H1 (cell line): ENCODE measurements around the gene RASD2. TPM values are rescaled to one million over a fixed set of nuclear protein-coding genes. Genes with fewer than 3 reads are reported as not detected.
A peak's percentile ranks its signal among the peaks of the same experiment; 100 is the strongest.

ENCODE experiments used
- CTCF ChIA-PET: fragments of 300-600 bp; sonication (Branson Sonifier 250); formaldehyde crosslinking; loops from one replicate; lab custom pipeline; 2021; ENCODE audit not compliant: partially characterized antibody; lab: Charles Lee
- POLR2A ChIA-PET: fragments of 300-600 bp; sonication (Branson Sonifier 250); formaldehyde crosslinking; loops from one replicate; lab custom pipeline; 2021; ENCODE audit warnings: inconsistent platforms; ENCODE audit not compliant: partially characterized antibody; lab: Charles Lee
- DNase-seq, 2 experiments: peaks; one replicate each; pipeline versions ENCODE4 v3.0.0 to v3.0.0-alpha.2; 2010 to 2022; ENCODE audit warnings: low spot score in 2 of 2, low read depth in 1 of 2, mixed read lengths in 1 of 2
- FAIRE-seq: peaks from 2 replicates; lab custom pipeline; 2011; peaks lifted over from hg19 to GRCh38; lab: Jason Lieb, UNC
- H2AFZ ChIP-seq: 2 replicates; pipeline ENCODE4 v1.8.1; 2012; ENCODE audit warnings: low read length, inconsistent platforms
- H2AK5ac ChIP-seq: 2 replicates; pipeline ENCODE4 v1.6.1; 2013; ENCODE audit warnings: low read depth, low read length
- H2BK120ac ChIP-seq: replicated peaks from 2 replicates; pipeline ENCODE3; 2013; ENCODE audit warnings: low read depth, low read length, inconsistent platforms
- H2BK12ac ChIP-seq: 2 replicates; pipeline ENCODE4 v1.6.1; 2013; ENCODE audit warnings: low read depth, low read length
- H2BK15ac ChIP-seq: 2 replicates; pipeline ENCODE4 v1.6.1; 2013; ENCODE audit warnings: low read length
- H2BK20ac ChIP-seq: 2 replicates; pipeline ENCODE4 v1.6.1; 2013; ENCODE audit warnings: low read length
- H2BK5ac ChIP-seq: 2 replicates; pipeline ENCODE4 v1.6.1; 2013; ENCODE audit warnings: low read depth, low read length
- H3K14ac ChIP-seq: 2 replicates; pipeline ENCODE4 v1.6.1; 2013; ENCODE audit warnings: inconsistent platforms; ENCODE audit not compliant: insufficient read length
- H3K18ac ChIP-seq: 2 replicates; pipeline ENCODE4 v1.6.1; 2013; ENCODE audit warnings: low read length; ENCODE audit errors: extremely low read depth
- H3K23ac ChIP-seq: 2 replicates; pipeline ENCODE4 v1.6.1; 2013; ENCODE audit warnings: inconsistent platforms; ENCODE audit not compliant: insufficient read length
- H3K23me2 ChIP-seq: 2 replicates; pipeline ENCODE4 v1.6.1; 2013; ENCODE audit warnings: low read depth, low read length
- H3K27ac ChIP-seq: 2 replicates; pipeline ENCODE4 v1.6.1; 2011; ENCODE audit warnings: low read depth, low read length, inconsistent platforms
- H3K27me3 ChIP-seq, 4 experiments: replicated peaks in 1 of 4; 1 replicate in 1 of 4; 2 replicates in 3 of 4; pipeline versions ENCODE4 v1.6.1 to v1.8.1; 2011 to 2013; ENCODE audit warnings: low read length in 3 of 4, mild to moderate bottlenecking in 3 of 4, inconsistent platforms in 2 of 4, mixed read lengths in 2 of 4, moderate library complexity in 1 of 4; ENCODE audit not compliant: control insufficient read depth in 3 of 4, insufficient read depth in 3 of 4; ENCODE audit errors: extremely low read depth in 1 of 4
- H3K36me3 ChIP-seq, 4 experiments: 2 replicates each; pipeline versions ENCODE4 v1.6.1 to v1.8.1; 2011 to 2013; ENCODE audit warnings: mild to moderate bottlenecking in 4 of 4, low read length in 3 of 4, moderate library complexity in 2 of 4, control low read depth in 1 of 4, inconsistent platforms in 1 of 4; ENCODE audit not compliant: insufficient read depth in 4 of 4, control insufficient read depth in 2 of 4
- H3K4ac ChIP-seq: replicated peaks from 2 replicates; pipeline ENCODE3; 2013; ENCODE audit warnings: low read length, low read depth, mixed read lengths, inconsistent platforms; ENCODE audit not compliant: insufficient read length
- H3K4me1 ChIP-seq, 4 experiments: replicated peaks in 1 of 4; 1 replicate in 1 of 4; 2 replicates in 3 of 4; pipeline versions ENCODE4 v1.6.1 to v1.8.1; 2011 to 2013; ENCODE audit warnings: low read length in 3 of 4, inconsistent platforms in 2 of 4, mixed read lengths in 1 of 4; ENCODE audit not compliant: insufficient read depth in 4 of 4, control insufficient read depth in 3 of 4
- H3K4me2 ChIP-seq, 2 experiments: 2 replicates each; pipeline versions ENCODE4 v1.6.1 to v1.8.1; 2011 to 2013; ENCODE audit warnings: low read depth in 2 of 2, low read length in 2 of 2, control low read depth in 1 of 2, inconsistent platforms in 1 of 2, mild to moderate bottlenecking in 1 of 2; ENCODE audit not compliant: insufficient read depth in 1 of 2
- H3K4me3 ChIP-seq, 4 experiments: fragments of 200-600, 300-600 bp in 1 of 4; sonication (generic), shearing (Covaris generic), sonication (Bioruptor Twin) in 1 of 4; 2 replicates each; pipeline versions ENCODE4 v1.5.1 to v1.8.1; 2011 to 2016; ENCODE audit warnings: low read length in 4 of 4, low read depth in 3 of 4, control low read depth in 2 of 4, inconsistent platforms in 2 of 4, mild to moderate bottlenecking in 2 of 4, mixed read lengths in 1 of 4, moderate library complexity in 1 of 4; ENCODE audit not compliant: insufficient read depth in 2 of 4; ENCODE audit errors: extremely low read depth in 1 of 4
- H3K56ac ChIP-seq: replicated peaks from 2 replicates; pipeline ENCODE3; 2013; ENCODE audit warnings: low read depth, mild to moderate bottlenecking, mixed read lengths, low read length, inconsistent platforms; ENCODE audit not compliant: insufficient read length
- H3K79me1 ChIP-seq: 2 replicates; pipeline ENCODE4 v1.6.1; 2013; ENCODE audit warnings: low read depth, low read length, control low read depth
- H3K79me2 ChIP-seq, 2 experiments: 2 replicates each; pipeline versions ENCODE4 v1.6.1 to v1.8.1; 2012 to 2013; ENCODE audit warnings: low read length in 2 of 2, mild to moderate bottlenecking in 2 of 2, inconsistent platforms in 1 of 2; ENCODE audit not compliant: insufficient read depth in 2 of 2, control insufficient read depth in 1 of 2
- H3K9ac ChIP-seq, 4 experiments: replicated peaks in 1 of 4; 1 replicate in 1 of 4; 2 replicates in 3 of 4; pipeline versions ENCODE4 v1.6.1 to v1.8.1; 2011 to 2013; ENCODE audit warnings: low read depth in 3 of 4, low read length in 3 of 4, control low read depth in 2 of 4, mild to moderate bottlenecking in 2 of 4, moderate library complexity in 2 of 4, inconsistent platforms in 1 of 4; ENCODE audit errors: extremely low read depth in 1 of 4
- H3K9me3 ChIP-seq, 2 experiments: 2 replicates each; pipeline versions ENCODE4 v1.6.1 to v1.8.1; 2012 to 2013; ENCODE audit warnings: mild to moderate bottlenecking in 2 of 2, moderate library complexity in 2 of 2, control low read depth in 1 of 2, inconsistent platforms in 1 of 2, low read depth in 1 of 2, low read length in 1 of 2, mixed read lengths in 1 of 2; ENCODE audit not compliant: insufficient read depth in 2 of 2
- H4K20me1 ChIP-seq, 2 experiments: replicated peaks in 1 of 2; 2 replicates each; pipeline versions ENCODE3 to v1.8.1; 2011 to 2013; ENCODE audit warnings: inconsistent platforms in 2 of 2, low read length in 2 of 2, mild to moderate bottlenecking in 1 of 2; ENCODE audit not compliant: insufficient read depth in 2 of 2, control insufficient read depth in 1 of 2
- H4K5ac ChIP-seq: 2 replicates; pipeline ENCODE4 v1.6.1; 2013; ENCODE audit warnings: low read length, low read depth, mixed read lengths, inconsistent platforms; ENCODE audit not compliant: insufficient read length
- H4K8ac ChIP-seq: 2 replicates; pipeline ENCODE4 v1.8.0; 2013; ENCODE audit warnings: mild to moderate bottlenecking, moderate library complexity, low read length, inconsistent platforms; ENCODE audit not compliant: insufficient read depth; ENCODE audit errors: extremely low read depth
- H4K91ac ChIP-seq: replicated peaks from 2 replicates; pipeline ENCODE3; 2013; ENCODE audit warnings: low read length, mixed read lengths, inconsistent platforms; ENCODE audit not compliant: insufficient read length
- CEBPB ChIP-seq: IDR thresholded peaks from 2 replicates; pipeline ENCODE4 v1.6.1; 2012; ENCODE audit warnings: low read depth, low read length
- HDAC6 ChIP-seq: IDR thresholded peaks from one replicate; pipeline ENCODE4 v1.7.1; 2012; ENCODE audit warnings: low read depth, mild to moderate bottlenecking, inconsistent platforms, low read length, moderate library complexity
- KDM1A ChIP-seq: fragments of 200-600, 300-600 bp; sonication (generic); IDR thresholded peaks from 2 replicates; pipeline ENCODE4 v1.7.1; 2016; ENCODE audit warnings: mild to moderate bottlenecking, low read length, borderline replicate concordance
- KDM5A ChIP-seq: fragments of 200-600 bp; IDR thresholded peaks from 2 replicates; pipeline ENCODE4 v1.7.1; 2012; ENCODE audit warnings: mild to moderate bottlenecking, low read length, inconsistent platforms, mixed read lengths
- TAF1 ChIP-seq: IDR thresholded peaks from 2 replicates; pipeline ENCODE4 v1.6.1; 2011; ENCODE audit warnings: mild to moderate bottlenecking, low read depth, low read length
- YY1 ChIP-seq: IDR thresholded peaks from 2 replicates; pipeline ENCODE4 v1.6.1; 2011; ENCODE audit warnings: low read depth, mild to moderate bottlenecking, low read length
- WGBS, 2 experiments: shearing (Covaris generic) in 1 of 2; methylation state at CpG; one replicate each; pipeline versions ENCODE4 v1.1.6 to v1.1.7; 2013 to 2015; ENCODE audit warnings: low lambda C conversion rate in 2 of 2, mixed read lengths in 2 of 2, inconsistent platforms in 1 of 2, low coverage in 1 of 2, missing lambda C conversion rate in 1 of 2; ENCODE audit not compliant: insufficient replicate concordance in 2 of 2, insufficient coverage in 1 of 2, insufficient read length in 1 of 2; ENCODE audit errors: extremely low coverage in 1 of 2, missing lambda C conversion rate in 1 of 2; 5-methylcytosine and 5-hydroxymethylcytosine counted together
- polyA plus RNA-seq, 7 experiments: library from polyadenylated mRNA; depleted of rRNA in 3 of 7; stranded (reverse) in 5 of 7; unstranded in 2 of 7; fragments of >200 nt in 5 of 7; fragments of 200-250 nt in 2 of 7; gene quantifications; 1 replicate in 5 of 7; 2 replicates in 1 of 7; 4 replicates in 1 of 7; pipeline versions ENCODE4 v1.2.1 to v1.2.3, GENCODE V29; 2011 to 2013; ENCODE audit warnings: missing spikeins in 2 of 7, mixed read lengths in 2 of 7
- total RNA-seq: library from RNA; stranded (reverse); fragmentation: NEBNext Ultra II Directional; extraction: Animal tissue kit (Norgen Biotek cat#: 25700); gene quantifications from 2 replicates; pipeline ENCODE4 v1.2.1, GENCODE V29; 2021

RASD2 gene
- total and polyA plus RNA-seq, 2 of the 8 experiments (the other 6 are each of a cell fraction or from before 2014, with no cell fraction given) = 1.9 to 5.1 TPM

- Histone ChIP-seq H2AFZ (no peak overlapping the region), H3K56ac (no peak overlapping the region), H3K9me3 (no peaks in the 10 kb centered on the region), H2BK20ac (peak overlapping the region; percentile 40; the same call in 1 of the 2 replicates), H3K9ac (no peak overlapping the region), H2AK5ac (no peak overlapping the region), H3K79me2 (no peaks in the 10 kb centered on the region), H3K23ac (no peak overlapping the region), H2BK15ac (no peak overlapping the region), H2BK5ac (no peak overlapping the region), H4K20me1 (no peaks in the 10 kb centered on the region), H3K4me3 (peak overlapping the region in 2 of 4 experiments; percentile 47 to 65; a peak in 4 of 8 replicates), H4K91ac (no peak overlapping the region), H3K27ac (no peak overlapping the region), H3K36me3 (no peaks in the 10 kb centered on the region), H3K4me1 (peaks cover 4 to 29% (median 17%) of the 10 kb centered on the region in 4 experiments), H3K79me1 (no peaks in the 10 kb centered on the region), H3K18ac (no peak overlapping the region), H3K27me3 (peaks cover 0 to 31% (median 19%) of the 10 kb centered on the region in 4 experiments; a peak in 5 of 7 replicates), H3K4ac (no peak overlapping the region), H2BK12ac (no peak overlapping the region), H3K4me2 (peak overlapping the region; percentile 68 to 86; a peak in 3 of 4 replicates), H4K5ac (no peak overlapping the region), H3K23me2 (peaks cover 9% of the 10 kb centered on the region; the same call in 1 of the 2 replicates), H3K14ac (no peak overlapping the region), H2BK120ac (no peak overlapping the region), H4K8ac (no peak overlapping the region)
- CTCF ChIA-PET = interaction anchor here (0.7 to 6.7 kb wide), 15 partner anchors 8 to 163 kb away, joined by 3 to 51 read pairs (median 7); no protein-coding TSS in a partner anchor
- no peak for FAIRE-seq
- TF ChIP-seq HDAC6 (no peak), TAF1 (no peak), YY1 (no peak), CEBPB (no peak), KDM5A (no peak), KDM1A (no peak)
- POLR2A ChIA-PET = interaction anchor here (0.6 kb wide), 1 partner anchor 463 kb away, joined by 3 read pairs; no protein-coding TSS in a partner anchor
- no peak for DNase-seq
- WGBS, 2 experiments = 55 to 100% methylated on average over 1 to 3 of the region's 3 CpGs
These were observed 1.1 kb upstream of the RASD2 start for GRCh38 chr22:35539487-35539886.
